Fibroblast of skin of back (primary cell): Measurements from ENCODE around the gene GLT1D1.

ENCODE experiments used
- DNase-seq: peaks from one replicate; pipeline ENCODE4 v3.0.0-alpha.2; 2013

GLT1D1 gene

GRCh38 chr12:128916425-128916824 lies 63.1 kb downstream of the GLT1D1 start:
- DNase-seq: no peak

- no peak for DNase-seq
Observed at GRCh38 chr12:128918481-128919260, 65.4 kb downstream of the GLT1D1 start.

GRCh38 chr12:128920468-128920867 lies 67.2 kb downstream of the GLT1D1 start:
- DNase-seq: peak; percentile 27

GRCh38 chr12:128928361-128928760 lies 75.1 kb downstream of the GLT1D1 start:
- DNase-seq: no peak

- no peak for DNase-seq
Observed at GRCh38 chr12:128929057-128929456, 75.8 kb downstream of the GLT1D1 start.

GRCh38 chr12:128930606-128931005 lies 77.3 kb downstream of the GLT1D1 start:
- no peak for DNase-seq

- no peak for DNase-seq
Observed at GRCh38 chr12:128932521-128932920, 79.2 kb downstream of the GLT1D1 start.

GRCh38 chr12:128933039-128933438 lies 79.8 kb downstream of the GLT1D1 start:
- DNase-seq: no peak

GRCh38 chr12:128933926-128934325 lies 80.6 kb downstream of the GLT1D1 start:
- no peak for DNase-seq

GRCh38 chr12:128938886-128939285 lies 85.6 kb downstream of the GLT1D1 start:
- DNase-seq: no peak

- no peak for DNase-seq
Observed at GRCh38 chr12:128940090-128940888, 87.0 kb downstream of the GLT1D1 start.

- no peak for DNase-seq
Observed at GRCh38 chr12:128940974-128941373, 87.7 kb downstream of the GLT1D1 start.

- DNase-seq: no peak
Observed at GRCh38 chr12:128942960-128943477, 89.7 kb downstream of the GLT1D1 start.

GRCh38 chr12:128944956-128945355 lies 91.7 kb downstream of the GLT1D1 start:
- DNase-seq: no peak

GRCh38 chr12:128947209-128947608 lies 93.9 kb downstream of the GLT1D1 start:
- no peak for DNase-seq

GRCh38 chr12:128949086-128949485 lies 95.8 kb downstream of the GLT1D1 start:
- DNase-seq: no peak

- DNase-seq: no peak
Observed at GRCh38 chr12:128951448-128951847, 98.2 kb downstream of the GLT1D1 start.

- DNase-seq: no peak
Observed at GRCh38 chr12:128956755-128957154, 103.5 kb downstream of the GLT1D1 start.

GRCh38 chr12:128959901-128960300 lies 106.6 kb downstream of the GLT1D1 start:
- DNase-seq: no peak

GRCh38 chr12:128961308-128961902 lies 108.1 kb downstream of the GLT1D1 start:
- no peak for DNase-seq

GRCh38 chr12:128961957-128962356 lies 108.7 kb downstream of the GLT1D1 start:
- no peak for DNase-seq

GRCh38 chr12:128966203-128966810 lies 113.0 kb downstream of the GLT1D1 start:
- DNase-seq: no peak

- DNase-seq: no peak
Observed at GRCh38 chr12:128968668-128969067, 115.4 kb downstream of the GLT1D1 start.
